Upper lobe of left lung (tissue), 4 donors: ENCODE measurements around the gene PDE4D.
"Not testable (repeated sequence)": the region's sequence is repeated elsewhere in the genome, so short reads cannot be mapped to it uniquely, and the experiment has no call there.

ENCODE experiments used
- CTCF ChIP-seq, 6 experiments: fragments of 450-650 bp in 4 of 6; fragments of 200-600 bp in 2 of 6; sonication (generic) in 2 of 6; IDR thresholded peaks; one replicate each; pipeline ENCODE4 v1.5.1; 2016 to 2019; ENCODE audit warnings: antibody characterized with exemption in 6 of 6
- EP300 ChIP-seq, 4 donors: sonication (generic); formaldehyde crosslinking; IDR thresholded peaks; one replicate each; pipeline ENCODE4 v1.5.1; 2017; ENCODE audit warnings: antibody characterized with exemption in 4 of 4, control low read depth in 2 of 4
- POLR2A ChIP-seq, 4 donors: fragments of 450-650 bp; IDR thresholded peaks; one replicate each; pipeline ENCODE4 v1.5.1; 2016 to 2017; ENCODE audit warnings: antibody characterized with exemption in 4 of 4, mild to moderate bottlenecking in 2 of 4
- POLR2AphosphoS5 ChIP-seq, 2 donors: sonication (generic); formaldehyde crosslinking; IDR thresholded peaks; one replicate each; pipeline ENCODE4 v1.5.1; 2017; ENCODE audit warnings: antibody characterized with exemption in 2 of 2

GRCh38 chr5:59303289-59303716, 590.2 kb downstream of the PDE4D start:
- not testable (repeated sequence) for TF ChIP-seq CTCF, POLR2AphosphoS5, EP300, POLR2A (IDR thresholded peaks at IDR 0.05)
